ENCODE data around the gene AGER. TPM values are rescaled to one million over a fixed set of nuclear protein-coding genes. Genes with fewer than 3 reads are reported as not detected.

Gene AGER
- polyA plus RNA-seq, 1 donor from 2014 or later, result 7.2 TPM

DNA sequence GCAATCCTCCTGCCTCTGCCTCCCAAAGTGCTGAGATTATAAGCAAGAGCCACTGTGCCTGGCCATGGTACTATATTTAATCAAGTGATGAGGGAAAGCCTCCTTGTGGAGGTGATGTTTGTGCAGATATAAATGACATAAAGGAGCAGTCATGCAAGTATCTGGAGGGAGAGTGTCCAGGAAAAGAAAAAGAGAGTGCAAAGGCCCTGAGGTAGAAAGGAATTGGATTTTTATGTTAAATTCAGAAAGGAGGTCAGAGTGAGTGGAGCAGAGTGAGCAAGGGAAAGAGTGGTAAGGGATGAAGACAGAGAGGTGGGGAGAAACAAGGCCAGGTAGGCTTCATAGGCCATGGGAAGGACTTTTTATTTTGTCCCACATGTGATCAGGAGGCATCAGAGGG is 46.6 kb downstream of the AGER start:
- Histone ChIP-seq H3F3A (ENCODE audit: insufficient read depth, low read length, poor library complexity, severe bottlenecking) (no peaks in the 10 kb centered on the region), H3K4me3 (ENCODE audit: low read length) (no peak overlapping the region), H3K27ac (ENCODE audit: low read length) (no peak overlapping the region), H3K9ac (ENCODE audit: low read length) (no peak overlapping the region), H3K9me2 (ENCODE audit: insufficient read depth, low read length) (no peaks in the 10 kb centered on the region), H3K27me3 (ENCODE audit: insufficient read depth, low read depth, low read length) (no peaks in the 10 kb centered on the region), H3K9me3 (ENCODE audit: low read length) (no peaks in the 10 kb centered on the region), H3K36me3 (ENCODE audit: insufficient read depth, low read length) (no peaks in the 10 kb centered on the region), H3K4me2 (ENCODE audit: low read length) (no peak overlapping the region), H3K79me2 (replicated peaks; ENCODE audit: insufficient read depth, low read length) (no peaks in the 10 kb centered on the region), H2AFZ (ENCODE audit: low read depth, low read length) (no peak overlapping the region), H4K20me1 (ENCODE audit: insufficient read depth) (no peaks in the 10 kb centered on the region)
- TF ChIP-seq EZH2 (IDR thresholded peaks at IDR 0.05; ENCODE audit: borderline replicate concordance, insufficient read depth, low read length, poor library complexity, severe bottlenecking) (no peak), POLR2AphosphoS5 (IDR thresholded peaks at IDR 0.05) (no peak), EP300 (conservative IDR thresholded peaks at IDR 0.05; ENCODE audit: poor library complexity, severe bottlenecking) (no peak), RAD21 (conservative IDR thresholded peaks at IDR 0.05) (no peak), TAF1 (IDR thresholded peaks at IDR 0.05; ENCODE audit: low read depth) (no peak), MXI1 (conservative IDR thresholded peaks at IDR 0.05; ENCODE audit: poor library complexity, severe bottlenecking) (no peak), SMC3 (conservative IDR thresholded peaks at IDR 0.05; ENCODE audit: poor library complexity) (no peak)
- TF ChIP-seq, protein P1, sequence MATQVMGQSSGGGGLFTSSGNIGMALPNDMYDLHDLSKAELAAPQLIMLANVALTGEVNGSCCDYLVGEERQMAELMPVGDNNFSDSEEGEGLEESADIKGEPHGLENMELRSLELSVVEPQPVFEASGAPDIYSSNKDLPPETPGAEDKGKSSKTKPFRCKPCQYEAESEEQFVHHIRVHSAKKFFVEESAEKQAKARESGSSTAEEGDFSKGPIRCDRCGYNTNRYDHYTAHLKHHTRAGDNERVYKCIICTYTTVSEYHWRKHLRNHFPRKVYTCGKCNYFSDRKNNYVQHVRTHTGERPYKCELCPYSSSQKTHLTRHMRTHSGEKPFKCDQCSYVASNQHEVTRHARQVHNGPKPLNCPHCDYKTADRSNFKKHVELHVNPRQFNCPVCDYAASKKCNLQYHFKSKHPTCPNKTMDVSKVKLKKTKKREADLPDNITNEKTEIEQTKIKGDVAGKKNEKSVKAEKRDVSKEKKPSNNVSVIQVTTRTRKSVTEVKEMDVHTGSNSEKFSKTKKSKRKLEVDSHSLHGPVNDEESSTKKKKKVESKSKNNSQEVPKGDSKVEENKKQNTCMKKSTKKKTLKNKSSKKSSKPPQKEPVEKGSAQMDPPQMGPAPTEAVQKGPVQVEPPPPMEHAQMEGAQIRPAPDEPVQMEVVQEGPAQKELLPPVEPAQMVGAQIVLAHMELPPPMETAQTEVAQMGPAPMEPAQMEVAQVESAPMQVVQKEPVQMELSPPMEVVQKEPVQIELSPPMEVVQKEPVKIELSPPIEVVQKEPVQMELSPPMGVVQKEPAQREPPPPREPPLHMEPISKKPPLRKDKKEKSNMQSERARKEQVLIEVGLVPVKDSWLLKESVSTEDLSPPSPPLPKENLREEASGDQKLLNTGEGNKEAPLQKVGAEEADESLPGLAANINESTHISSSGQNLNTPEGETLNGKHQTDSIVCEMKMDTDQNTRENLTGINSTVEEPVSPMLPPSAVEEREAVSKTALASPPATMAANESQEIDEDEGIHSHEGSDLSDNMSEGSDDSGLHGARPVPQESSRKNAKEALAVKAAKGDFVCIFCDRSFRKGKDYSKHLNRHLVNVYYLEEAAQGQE (IDR thresholded peaks at IDR 0.05; ENCODE audit: borderline replicate concordance), result no peak
- TF ChIP-seq, protein P2, sequence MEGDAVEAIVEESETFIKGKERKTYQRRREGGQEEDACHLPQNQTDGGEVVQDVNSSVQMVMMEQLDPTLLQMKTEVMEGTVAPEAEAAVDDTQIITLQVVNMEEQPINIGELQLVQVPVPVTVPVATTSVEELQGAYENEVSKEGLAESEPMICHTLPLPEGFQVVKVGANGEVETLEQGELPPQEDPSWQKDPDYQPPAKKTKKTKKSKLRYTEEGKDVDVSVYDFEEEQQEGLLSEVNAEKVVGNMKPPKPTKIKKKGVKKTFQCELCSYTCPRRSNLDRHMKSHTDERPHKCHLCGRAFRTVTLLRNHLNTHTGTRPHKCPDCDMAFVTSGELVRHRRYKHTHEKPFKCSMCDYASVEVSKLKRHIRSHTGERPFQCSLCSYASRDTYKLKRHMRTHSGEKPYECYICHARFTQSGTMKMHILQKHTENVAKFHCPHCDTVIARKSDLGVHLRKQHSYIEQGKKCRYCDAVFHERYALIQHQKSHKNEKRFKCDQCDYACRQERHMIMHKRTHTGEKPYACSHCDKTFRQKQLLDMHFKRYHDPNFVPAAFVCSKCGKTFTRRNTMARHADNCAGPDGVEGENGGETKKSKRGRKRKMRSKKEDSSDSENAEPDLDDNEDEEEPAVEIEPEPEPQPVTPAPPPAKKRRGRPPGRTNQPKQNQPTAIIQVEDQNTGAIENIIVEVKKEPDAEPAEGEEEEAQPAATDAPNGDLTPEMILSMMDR (IDR thresholded peaks at IDR 0.05; ENCODE audit: poor library complexity, severe bottlenecking), result no peak

DNA sequence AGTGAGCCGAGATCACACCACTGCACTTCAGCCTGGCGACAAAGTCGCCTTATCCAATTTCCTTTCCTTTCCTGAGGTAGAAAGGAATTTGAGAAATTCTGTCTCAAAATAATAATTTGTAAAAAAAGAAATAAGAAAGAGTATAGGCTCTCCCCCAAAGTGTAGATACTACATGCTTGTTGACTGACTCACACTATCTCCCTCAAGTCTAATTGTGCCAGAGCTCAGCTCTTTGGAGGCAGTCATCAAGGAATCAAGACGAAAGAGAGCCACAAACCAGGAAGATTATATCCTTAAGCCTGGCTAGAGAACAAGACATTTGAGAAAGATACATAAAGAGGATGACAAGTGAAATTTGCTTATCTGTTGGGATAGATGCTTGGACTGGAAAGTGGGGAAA is 50.3 kb downstream of the AGER start:
- Histone ChIP-seq H3K27me3 (ENCODE audit: insufficient read depth, low read depth, low read length) (no peaks in the 10 kb centered on the region), H3K4me2 (ENCODE audit: low read length) (no peak overlapping the region), H3K9ac (ENCODE audit: low read length) (no peak overlapping the region), H3K9me2 (ENCODE audit: insufficient read depth, low read length) (no peaks in the 10 kb centered on the region), H3K9me3 (ENCODE audit: low read length) (no peaks in the 10 kb centered on the region), H3K4me3 (ENCODE audit: low read length) (no peak overlapping the region), H3K79me2 (replicated peaks; ENCODE audit: insufficient read depth, low read length) (peaks cover 11% of the 10 kb centered on the region), H4K20me1 (ENCODE audit: insufficient read depth) (no peaks in the 10 kb centered on the region), H3K36me3 (ENCODE audit: insufficient read depth, low read length) (no peaks in the 10 kb centered on the region), H2AFZ (ENCODE audit: low read depth, low read length) (no peak overlapping the region), H3K27ac (ENCODE audit: low read length) (no peak overlapping the region), H3F3A (ENCODE audit: insufficient read depth, low read length, poor library complexity, severe bottlenecking) (no peaks in the 10 kb centered on the region)
- no peak for TF ChIP-seq MXI1 (conservative IDR thresholded peaks at IDR 0.05; ENCODE audit: poor library complexity, severe bottlenecking)
- TF ChIP-seq EP300 (conservative IDR thresholded peaks at IDR 0.05; ENCODE audit: poor library complexity, severe bottlenecking), result no peak
- no peak for TF ChIP-seq SMC3 (conservative IDR thresholded peaks at IDR 0.05; ENCODE audit: poor library complexity)
- TF ChIP-seq, protein P1 (IDR thresholded peaks at IDR 0.05; ENCODE audit: borderline replicate concordance), result no peak
- TF ChIP-seq EZH2 (IDR thresholded peaks at IDR 0.05; ENCODE audit: borderline replicate concordance, insufficient read depth, low read length, poor library complexity, severe bottlenecking), result no peak
- TF ChIP-seq POLR2AphosphoS5 (IDR thresholded peaks at IDR 0.05), result no peak
- TF ChIP-seq, protein P2 (IDR thresholded peaks at IDR 0.05; ENCODE audit: poor library complexity, severe bottlenecking), result no peak
- TF ChIP-seq RAD21 (conservative IDR thresholded peaks at IDR 0.05), result no peak
- TF ChIP-seq TAF1 (IDR thresholded peaks at IDR 0.05; ENCODE audit: low read depth), result no peak

Measured in neural cell (in vitro differentiated cells).